ENCODE measurements around the gene SLC37A2. TPM values are rescaled to one million over a fixed set of nuclear protein-coding genes. Genes with fewer than 3 reads are reported as not detected.

SLC37A2 gene
- total and polyA plus RNA-seq, 2 donors: 3.0 to 4.3 TPM

Other genes starting within 250 kb of the SLC37A2 start
- gene ROBO3, start 197.9 kb upstream of the SLC37A2 start, total RNA-seq: 4.5 TPM
- 11.2 TPM for gene ROBO3, start 197.9 kb upstream of the SLC37A2 start, polyA plus RNA-seq
- 1.5 TPM for gene ROBO4, start 165.4 kb upstream of the SLC37A2 start, total RNA-seq
- 3.7 TPM for gene ROBO4, start 165.4 kb upstream of the SLC37A2 start, polyA plus RNA-seq
- gene HEPN1, start 144.1 kb upstream of the SLC37A2 start, total RNA-seq: not detected
- 0.07 TPM for gene HEPN1, start 144.1 kb upstream of the SLC37A2 start, polyA plus RNA-seq
- gene HEPACAM, start 127.3 kb upstream of the SLC37A2 start, total RNA-seq: under 0.01 TPM
- gene HEPACAM, start 127.3 kb upstream of the SLC37A2 start, polyA plus RNA-seq: 0.14 TPM
- gene CCDC15, start 109.1 kb upstream of the SLC37A2 start, total RNA-seq: 7.0 TPM
- 1.7 TPM for gene CCDC15, start 109.1 kb upstream of the SLC37A2 start, polyA plus RNA-seq
- gene TMEM218, start 48.3 kb downstream of the SLC37A2 start, total RNA-seq: 20.8 TPM
- gene TMEM218, start 48.3 kb downstream of the SLC37A2 start, polyA plus RNA-seq: 32.2 TPM
- gene PKNOX2, start 101.4 kb downstream of the SLC37A2 start, total RNA-seq: 1.3 TPM
- gene PKNOX2, start 101.4 kb downstream of the SLC37A2 start, polyA plus RNA-seq: 2.2 TPM